Activated T-cell treated with anti-CD3 and anti-CD28 coated beads for 48 hours (primary cell): ENCODE measurements around the gene GRIN3B.

Experiments used
- DNase-seq: peaks from one replicate; pipeline ENCODE4 v3.0.0-alpha.2; 2020; ENCODE audit warnings: low read depth

GRIN3B gene

DNA sequence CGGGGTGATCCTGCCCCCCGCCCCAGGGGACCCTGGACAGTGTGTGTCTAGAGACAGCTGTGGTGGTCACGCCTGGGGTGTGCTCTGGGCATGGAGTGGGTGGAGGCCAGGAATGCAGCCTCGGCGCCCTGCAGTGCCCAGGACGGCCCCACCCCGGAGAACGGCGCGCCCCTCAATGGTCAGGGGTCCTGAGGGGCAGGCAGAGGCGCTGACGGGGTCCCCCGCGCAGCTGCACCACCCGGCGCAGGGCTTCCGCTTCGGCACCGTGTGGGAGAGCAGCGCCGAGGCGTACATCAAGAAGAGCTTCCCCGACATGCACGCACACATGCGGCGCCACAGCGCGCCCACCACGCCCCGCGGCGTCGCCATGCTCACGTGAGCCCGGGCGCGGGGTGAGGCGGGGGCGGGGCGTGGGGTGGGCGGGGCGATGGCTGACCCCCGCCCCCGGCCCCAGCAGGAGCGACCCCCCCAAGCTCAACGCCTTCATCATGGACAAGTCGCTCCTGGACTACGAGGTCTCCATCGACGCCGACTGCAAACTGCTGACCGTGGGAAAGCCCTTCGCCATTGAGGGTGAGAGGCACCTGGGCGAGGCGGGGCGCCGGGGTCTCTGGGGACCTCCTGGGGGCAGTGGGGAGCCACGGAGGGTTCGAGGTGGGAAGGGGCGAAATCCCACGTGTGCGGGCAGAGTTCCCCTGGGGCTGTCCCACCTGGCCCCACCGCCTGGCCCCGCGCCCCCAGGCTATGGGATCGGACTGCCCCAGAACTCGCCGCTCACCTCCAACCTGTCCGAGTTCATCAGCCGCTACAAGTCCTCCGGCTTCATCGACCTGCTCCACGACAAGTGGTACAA, 7.4 kb downstream of the GRIN3B start:
- DNase-seq: no peak

DNA sequence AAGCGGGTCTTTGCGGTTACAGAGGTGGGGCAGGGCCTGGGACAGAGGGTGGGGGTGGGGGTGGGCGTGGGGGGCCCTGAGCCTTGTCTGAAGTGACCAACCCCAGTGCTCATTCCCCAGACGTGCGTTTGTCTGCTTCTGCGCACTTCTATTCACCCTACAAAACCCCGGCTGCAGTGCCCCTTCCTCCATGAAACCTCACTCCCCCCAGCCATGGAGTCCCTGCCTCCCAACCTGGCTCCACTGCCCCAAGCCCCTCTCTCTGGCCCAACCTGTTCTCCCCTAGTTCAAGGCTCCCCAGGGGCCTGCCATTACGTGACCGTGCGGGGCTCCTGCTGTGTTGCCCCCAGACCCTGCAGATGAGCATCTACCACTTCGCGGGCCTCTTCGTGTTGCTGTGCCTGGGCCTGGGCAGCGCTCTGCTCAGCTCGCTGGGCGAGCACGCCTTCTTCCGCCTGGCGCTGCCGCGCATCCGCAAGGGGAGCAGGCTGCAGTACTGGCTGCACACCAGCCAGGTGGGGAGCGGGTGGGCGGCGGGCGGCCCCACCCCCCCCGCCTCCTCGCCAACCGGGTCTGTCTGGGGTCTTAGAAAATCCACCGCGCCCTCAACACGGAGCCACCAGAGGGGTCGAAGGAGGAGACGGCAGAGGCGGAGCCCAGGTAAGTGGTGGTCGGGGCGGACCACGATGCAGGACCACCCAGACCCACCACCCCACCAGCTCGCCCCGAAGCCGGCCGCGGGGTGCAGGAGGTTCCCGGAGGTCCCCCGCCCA, 8.2 kb downstream of the GRIN3B start:
- no peak for DNase-seq

DNA sequence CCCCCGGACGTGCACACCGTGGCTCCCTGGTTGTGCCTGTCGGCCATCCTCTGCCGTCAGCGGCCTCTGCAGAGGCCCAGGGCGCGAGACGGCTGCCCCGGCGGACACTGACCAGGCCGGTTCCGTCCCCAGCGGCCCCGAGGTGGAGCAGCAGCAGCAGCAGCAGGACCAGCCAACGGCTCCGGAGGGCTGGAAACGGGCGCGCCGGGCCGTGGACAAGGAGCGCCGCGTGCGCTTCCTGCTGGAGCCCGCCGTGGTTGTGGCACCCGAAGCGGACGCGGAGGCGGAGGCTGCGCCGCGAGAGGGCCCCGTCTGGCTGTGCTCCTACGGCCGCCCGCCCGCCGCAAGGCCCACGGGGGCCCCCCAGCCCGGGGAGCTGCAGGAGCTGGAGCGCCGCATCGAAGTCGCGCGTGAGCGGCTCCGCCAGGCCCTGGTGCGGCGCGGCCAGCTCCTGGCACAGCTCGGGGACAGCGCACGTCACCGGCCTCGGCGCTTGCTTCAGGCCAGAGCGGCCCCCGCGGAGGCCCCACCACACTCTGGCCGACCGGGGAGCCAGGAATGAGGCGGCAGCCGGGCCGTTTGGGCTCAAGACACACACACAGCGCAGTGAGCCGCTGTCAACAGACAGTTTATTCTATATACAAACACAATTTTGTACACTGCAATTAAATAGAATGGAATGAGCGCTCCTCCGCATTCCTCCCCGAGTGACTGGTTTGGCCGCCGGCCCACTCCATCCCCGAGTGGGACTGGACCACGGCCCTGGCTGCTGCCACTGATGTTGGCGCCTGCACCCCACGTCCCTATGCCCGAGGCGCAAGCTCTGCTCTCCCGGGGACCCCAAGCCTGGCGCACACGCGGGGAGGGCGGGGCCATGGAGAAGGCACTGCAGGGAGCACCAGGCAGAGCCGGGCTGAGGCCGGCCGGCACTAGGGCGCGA, 9.1 kb downstream of the GRIN3B start:
- DNase-seq: no peak

DNA sequence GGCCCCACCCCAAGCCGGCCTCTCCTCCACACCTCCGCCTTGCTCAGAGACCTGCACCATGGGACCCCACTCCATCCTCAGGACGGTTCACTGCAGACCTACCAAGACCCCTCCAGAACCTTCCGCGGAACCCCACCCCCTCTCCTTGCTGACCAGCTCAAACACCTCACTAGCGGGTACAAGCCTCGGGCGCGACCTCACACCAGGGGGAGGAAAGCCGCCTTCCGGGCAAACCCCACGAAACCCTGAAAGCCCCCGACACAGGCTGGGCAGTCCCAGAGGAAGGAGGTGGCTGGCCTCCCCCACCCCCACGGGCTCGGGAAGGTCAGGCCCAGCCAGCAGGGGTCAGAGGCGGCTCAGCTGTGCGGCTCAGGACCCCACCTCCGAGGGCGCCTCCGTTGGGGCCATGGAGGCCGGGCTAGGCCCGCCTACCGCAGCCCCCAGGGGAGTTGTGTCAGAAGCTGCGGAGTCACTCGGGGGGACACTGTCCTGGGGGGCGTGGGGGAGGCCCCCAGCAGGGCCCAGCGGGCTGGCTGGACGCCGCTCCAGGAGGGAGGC, 9.8 kb downstream of the GRIN3B start:
- no peak for DNase-seq

DNA sequence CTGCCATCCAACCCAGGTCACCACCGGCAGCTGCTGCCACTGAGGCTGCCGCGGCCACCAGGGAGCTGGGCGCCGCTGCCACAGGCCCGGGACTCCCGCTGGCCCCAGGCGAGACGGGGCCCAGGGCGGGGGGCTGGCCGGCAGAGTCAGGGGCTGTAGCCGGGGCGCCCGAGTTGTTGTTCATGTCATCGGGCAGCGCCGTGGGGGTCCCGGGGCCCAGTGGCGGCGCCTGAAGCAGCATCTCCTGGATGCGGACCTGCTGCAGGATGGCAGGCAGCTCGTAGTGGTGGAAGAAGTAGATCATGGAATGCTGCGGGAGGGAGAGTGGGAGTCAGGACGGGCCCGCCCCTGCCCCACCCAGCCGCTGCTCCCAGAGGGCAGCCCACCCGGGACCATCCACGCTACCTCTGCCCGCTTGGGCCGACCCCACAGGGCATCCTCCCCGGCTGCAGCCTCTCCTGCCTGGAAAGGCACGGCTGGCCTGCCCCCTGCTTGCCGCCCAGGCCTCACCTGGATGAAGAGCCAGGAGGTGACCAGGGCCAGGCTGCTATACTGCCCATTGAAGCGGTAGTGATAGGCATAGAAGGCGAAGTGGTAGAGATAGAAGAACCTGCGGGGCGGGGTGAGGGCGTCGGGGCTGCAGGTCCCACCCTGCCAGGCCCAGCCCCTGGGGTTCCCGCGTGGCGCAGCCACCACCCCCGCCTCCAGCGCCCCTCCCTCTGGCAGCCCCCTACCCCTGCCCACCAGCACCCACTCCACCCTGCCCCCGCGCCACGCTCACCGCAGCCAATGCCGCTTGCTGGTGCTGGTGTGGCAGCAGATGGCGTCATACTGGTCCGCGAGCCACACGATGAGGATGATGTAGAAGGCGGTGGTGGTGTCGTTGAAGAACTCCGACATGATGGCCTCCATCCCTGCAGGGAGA, 10.6 kb downstream of the GRIN3B start:
- no peak for DNase-seq

DNA sequence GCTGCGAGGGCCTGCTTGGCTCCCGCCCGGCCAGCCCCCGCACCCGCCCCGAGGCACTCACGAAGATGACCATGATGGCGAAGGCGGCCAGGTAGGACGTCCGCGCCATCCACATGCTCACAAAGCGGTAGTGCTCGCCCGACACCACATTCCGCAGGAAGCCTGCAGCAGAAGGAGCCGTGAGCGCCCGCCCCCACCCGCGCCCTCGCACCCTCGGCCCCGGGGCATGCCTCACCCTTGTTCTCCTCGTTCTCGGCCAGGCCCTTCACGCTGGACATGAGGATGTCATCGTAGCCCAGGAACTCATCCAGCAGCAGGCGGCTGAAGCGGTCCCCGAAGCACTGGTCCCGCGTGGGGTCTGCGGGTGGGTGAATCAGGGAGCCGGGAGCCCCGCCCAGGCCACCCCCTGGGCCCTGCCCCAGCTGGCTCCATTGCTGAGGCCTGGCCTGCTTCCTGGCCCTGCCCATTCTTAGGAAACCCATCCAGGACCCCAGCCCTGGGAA, 11.7 kb downstream of the GRIN3B start:
- DNase-seq: no peak

DNA sequence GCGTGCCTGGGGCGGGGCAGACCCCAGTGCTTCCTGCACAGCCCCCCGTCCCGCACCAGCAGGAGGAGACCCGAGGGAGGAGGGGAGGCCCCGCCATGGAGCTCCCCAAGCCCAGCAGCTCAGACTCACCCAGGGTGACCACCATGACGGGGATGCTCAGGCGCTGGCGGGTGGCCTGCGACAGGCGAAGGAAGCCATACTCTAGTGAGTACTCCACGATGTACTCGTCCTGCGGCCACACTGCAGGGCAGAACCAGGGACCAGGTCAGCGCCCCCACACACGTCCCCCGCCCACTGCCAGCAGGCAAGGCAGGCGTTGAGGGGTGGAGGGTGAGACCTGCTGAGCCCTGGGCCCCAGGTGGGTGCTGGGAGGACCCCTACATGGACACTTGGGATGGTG, 12.1 kb downstream of the GRIN3B start:
- no peak for DNase-seq

DNA sequence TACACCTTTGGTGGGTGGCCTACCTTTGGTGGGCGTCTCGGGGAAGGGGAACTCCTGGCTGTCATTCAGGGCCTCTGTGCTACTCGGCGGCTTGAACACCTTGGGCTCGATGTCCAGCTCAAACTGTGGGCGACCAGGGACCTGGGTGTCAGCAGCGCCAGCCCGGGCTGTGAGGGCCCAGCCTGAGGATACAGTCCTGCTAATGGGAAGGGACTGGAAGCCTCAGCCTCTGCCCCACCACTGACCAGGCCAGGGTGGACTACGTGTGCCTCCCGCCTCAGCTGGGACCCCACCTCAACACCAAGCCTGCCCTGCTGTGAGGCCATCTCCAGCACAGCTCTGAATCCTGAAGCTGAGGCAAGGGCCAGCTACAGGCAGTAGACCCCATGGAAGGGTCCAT, 13.0 kb downstream of the GRIN3B start:
- DNase-seq: no peak

DNA sequence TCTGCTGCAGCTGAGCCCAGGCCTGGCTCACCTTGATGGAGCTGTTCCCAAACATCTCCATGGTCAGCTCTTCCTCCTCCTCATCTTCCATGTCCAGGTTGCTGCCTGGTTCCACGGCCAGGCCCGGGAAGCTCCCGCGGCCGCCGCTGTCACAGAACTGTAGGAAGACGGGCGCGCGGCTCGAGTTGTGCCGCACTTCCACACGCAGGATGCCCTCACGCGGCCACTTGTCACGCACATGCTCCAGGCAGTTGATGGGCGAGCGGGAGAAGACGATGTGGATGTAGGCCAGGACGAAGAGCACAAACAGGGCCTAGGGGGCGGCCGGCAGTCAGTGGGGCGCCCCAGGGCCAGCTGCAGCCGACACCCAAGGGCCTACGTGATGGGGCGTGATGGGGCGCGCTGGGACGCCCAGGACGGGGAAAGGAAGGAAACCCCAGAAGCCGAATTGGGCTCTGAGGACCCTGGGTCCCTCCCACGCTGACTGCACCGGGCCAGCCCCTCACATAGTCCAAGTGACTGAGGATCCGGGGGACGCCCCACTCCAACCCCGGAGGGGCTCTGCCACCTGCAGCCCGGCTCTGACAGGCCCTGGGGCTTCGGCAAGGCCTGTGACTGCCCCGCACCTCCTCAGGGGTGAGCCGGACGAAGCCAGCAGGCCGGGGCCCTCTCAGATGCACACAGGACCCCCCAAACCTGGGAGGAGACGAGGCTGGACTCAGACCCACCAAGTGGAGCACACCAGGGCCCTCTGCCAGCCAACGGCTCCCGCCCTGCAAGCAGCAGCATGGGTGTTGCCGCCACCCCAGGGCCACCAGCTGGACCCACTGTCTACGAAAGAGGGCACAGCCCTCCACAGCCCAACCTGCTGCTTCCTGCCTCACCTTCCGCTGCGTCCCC, 14.2 kb downstream of the GRIN3B start:
- DNase-seq: no peak

DNA sequence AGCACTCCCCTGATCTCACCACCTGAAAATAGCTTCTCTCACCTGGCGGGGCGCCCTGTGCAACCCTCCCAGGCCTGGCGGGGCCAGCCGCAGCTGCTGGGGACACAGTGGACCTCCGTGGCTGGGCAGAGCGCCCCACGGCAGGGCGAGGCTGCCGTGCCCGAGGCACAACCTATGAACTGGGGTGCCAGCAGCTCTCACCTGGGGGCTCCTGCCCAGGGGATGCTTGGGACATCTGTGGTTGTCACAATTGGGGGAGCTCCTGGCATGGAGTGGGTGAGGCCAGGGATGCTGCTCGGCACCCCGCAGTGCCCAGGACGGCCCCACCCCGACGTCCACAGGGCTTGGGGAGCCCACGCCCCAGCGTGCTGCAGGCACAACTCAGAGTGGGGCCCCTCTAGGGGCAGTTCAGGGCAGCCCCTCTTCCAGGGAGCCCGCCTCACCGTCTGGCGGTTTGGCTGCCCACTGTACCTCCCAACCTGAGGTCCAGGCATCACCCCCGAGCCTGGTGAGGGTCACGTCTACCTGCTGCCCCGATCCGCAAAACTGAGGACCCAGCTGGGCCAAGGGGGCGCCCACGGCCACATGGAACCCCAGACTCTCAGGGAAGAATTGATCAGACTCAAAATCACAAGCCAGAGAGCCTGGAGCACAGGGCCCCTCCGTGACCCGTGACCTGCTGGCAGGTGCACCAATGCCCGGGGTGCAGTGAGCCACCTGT, 15.0 kb downstream of the GRIN3B start:
- DNase-seq: no peak

DNA sequence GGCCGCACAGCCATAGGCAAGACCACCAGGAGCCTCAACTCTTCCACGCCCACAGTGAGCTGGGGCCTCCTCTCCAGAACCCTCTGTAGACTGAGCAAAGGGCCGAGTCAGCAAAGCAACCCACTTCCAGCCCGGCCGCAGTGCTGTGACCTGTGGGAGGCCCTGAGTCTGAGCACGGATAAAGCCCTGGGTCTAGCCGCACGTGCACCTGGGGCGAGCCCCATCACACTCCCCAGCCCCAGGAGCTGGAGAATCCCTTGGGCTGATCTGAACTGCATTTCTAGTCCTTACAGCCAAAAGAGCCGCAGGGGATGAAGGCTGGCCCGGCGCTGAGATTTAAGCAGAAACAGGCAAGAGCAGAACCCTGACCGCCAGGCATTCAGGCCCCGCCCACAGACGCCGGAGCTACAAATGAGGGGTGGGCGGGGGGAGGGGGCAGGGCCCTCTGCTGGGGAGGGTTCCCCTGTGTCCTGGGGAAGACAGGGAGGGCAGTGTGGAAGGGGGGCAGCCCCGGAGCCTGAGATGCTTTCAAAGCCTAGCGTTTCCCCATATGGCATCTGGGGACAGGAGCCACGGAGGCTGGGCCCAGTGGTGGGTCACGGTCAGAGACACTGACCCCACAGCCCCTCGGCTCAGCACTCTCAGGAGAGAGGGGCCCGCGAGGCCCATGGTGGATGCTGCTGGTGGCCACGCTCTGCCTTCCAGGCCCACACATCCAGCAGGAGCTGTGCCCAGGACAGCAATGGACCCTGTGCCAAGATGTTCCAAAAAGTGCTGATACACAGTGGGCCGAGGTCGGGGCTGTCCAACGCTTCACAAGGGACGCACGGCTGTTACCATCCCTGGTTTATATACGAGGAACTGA, 15.8 kb downstream of the GRIN3B start:
- DNase-seq: no peak

DNA sequence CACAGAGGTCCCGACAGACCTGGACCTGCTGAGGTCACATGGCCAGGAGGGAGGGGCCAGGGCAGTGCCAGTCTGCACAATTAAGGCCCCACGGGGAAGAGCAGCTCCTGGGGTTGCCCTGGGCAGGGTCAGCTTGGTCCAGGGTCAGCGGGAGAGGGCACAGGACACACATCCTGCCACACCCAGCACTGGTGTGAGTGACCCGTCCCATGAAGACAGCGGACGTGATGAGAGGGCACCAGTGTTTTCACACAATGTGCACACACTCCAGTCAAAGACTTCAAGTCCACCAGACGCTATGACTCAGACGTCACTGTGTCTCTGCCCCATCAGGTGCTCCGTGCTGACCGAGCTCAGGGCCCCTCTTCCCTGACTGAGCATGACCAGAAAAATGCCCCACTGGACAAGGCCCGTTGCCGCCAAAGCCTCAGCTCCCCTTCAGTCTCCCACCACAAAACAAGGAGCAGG, 16.5 kb downstream of the GRIN3B start:
- DNase-seq: no peak

DNA sequence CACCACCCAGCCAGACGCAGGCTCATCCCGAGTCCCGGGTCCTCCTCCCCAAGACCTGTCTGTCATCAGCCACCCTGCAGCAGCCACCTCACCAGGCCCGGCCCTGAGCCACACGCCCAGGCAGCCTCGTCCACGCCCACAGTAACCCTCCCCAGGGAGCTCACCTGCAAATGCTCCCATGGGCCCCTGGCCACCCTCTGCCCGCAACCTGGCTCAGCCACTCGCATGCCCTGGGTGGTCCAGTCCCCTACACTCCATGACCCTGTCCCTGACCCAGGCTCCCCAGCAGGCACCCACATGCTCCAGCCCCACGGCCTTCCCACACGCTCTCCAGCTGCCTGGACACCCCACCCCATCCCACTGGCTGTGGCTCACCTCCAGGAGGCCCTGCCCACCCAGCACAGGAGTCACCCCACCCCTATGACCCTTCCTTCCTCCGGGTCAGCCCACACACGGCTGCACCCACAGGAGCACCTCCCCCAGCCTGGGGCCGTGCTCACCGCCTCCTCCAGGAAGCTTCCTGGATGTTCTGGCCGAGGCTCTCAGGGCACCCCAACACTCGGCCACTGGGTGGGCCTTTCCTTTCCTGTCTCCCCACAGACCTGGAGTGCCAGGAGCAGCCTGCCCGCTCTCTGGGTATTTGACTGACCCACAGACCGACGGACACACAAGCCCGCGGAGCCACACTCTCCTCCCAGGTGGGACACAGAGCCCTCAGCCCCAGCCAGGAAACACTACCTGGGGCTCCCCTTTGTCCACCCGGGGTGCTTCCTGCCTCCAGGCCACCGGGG, 17.1 kb downstream of the GRIN3B start:
- no peak for DNase-seq

DNA sequence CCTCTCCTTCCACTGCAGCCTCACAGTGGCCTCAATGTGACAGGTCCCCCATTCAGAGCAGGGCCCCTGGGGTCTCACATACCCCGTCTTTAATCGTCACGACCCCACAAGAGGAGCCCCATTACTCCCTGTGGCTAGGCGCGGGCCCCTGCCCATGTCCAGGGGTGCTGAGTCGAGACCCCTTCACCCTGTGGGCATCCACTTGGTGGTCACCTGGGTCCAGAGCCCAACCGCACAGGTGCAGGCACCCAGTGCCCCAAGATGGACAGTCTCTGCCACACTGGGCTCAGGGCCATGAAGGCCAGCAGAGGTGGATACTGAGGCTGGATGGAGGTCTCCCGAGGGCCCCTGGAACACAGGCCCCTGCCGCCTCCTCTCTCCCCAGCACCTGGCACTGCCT, 17.7 kb downstream of the GRIN3B start:
- DNase-seq: no peak

DNA sequence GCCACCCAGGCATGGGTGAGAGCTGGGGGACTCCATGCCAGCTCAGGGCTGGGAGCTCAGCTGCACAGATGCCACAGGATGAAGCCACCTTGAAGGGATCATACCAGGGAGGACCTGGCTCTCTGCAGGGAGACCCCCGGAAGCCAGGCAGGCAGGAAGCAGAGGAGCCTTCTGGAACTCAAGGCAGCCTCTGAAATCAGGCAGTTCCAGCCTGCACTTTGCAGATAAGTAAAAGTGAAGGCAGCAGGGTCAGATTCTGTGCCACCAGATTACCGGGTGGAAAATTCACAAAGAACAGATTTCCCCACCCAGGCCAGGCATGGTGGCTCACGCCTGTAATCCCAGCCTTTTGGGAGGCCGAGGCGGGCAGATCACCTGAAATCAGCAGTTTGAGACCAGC, 18.2 kb downstream of the GRIN3B start:
- no peak for DNase-seq

DNA sequence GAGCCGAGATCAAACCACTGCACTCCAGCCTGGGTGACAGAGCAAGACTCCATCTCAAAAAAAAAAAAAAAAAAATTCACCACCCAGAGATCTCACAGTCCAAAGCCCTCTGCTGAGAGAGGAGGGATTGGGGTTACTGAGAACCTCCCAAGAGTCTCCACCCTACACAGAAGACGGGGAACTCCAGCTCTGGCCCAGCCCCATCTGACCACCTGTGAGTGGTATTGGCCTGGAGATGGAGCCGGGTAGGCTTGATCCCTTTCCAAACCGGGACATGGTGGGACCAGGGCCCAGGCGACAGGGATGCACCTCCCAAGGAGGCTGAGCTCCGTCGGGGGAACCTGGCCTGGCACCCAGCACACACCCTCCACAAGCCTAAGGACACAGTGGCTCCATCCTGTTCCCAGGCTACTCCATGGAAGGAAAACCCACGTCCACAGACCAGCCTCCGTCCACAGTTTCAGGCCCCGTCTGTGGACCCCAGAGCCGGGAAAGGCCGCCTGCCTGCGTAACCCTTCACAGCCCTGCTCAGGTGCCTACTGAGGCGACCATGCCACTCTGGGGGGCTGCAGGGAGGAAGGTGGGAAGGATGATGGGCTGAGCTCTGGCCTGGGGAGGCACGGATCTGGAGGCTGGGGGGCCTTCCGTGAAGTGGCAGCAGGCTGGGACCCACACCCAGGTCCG, 18.9 kb downstream of the GRIN3B start:
- DNase-seq: no peak

DNA sequence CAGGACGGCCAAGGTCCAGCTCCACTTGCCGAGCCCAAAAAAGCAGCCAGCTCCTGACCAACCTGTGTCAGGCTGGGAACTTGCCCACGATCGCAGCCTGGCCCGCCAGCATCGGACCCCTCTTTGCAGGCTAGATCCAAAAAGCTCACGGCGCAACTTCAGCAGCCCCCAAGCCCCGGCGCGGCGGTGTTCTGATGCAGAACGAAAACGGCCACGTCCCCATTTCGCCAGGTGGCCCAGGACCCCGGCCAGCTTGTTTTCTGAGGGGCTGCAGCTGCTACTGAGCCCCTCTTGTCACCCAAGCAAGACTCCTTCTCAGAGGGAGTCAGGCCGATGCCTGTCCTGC, 19.4 kb downstream of the GRIN3B start:
- DNase-seq: no peak
